Medulla oblongata (tissue), 1 donor: ENCODE measurements around the gene CCDC63.
"Not testable (repeated sequence)": the region's sequence is repeated elsewhere in the genome, so short reads cannot be mapped to it uniquely, and the experiment has no call there.

Experiments used
- DNase-seq: peaks from one replicate; pipeline ENCODE4 v3.0.0-alpha.2; 2015; ENCODE audit errors: extremely low spot score

The CCDC63 gene

GRCh38 chr12:110923192-110923591, 76.4 kb downstream of the CCDC63 start:
- no peak for DNase-seq

GRCh38 chr12:110923692-110924334, 77.0 kb downstream of the CCDC63 start:
- DNase-seq: no peak

GRCh38 chr12:110927546-110927945, 80.8 kb downstream of the CCDC63 start:
- DNase-seq: no peak

GRCh38 chr12:110928700-110929099, 81.9 kb downstream of the CCDC63 start:
- DNase-seq: no peak

GRCh38 chr12:110929818-110930217, 83.0 kb downstream of the CCDC63 start:
- no peak for DNase-seq

GRCh38 chr12:110930348-110931314, 83.8 kb downstream of the CCDC63 start:
- DNase-seq: no peak

GRCh38 chr12:110931315-110931728, 84.5 kb downstream of the CCDC63 start:
- no peak for DNase-seq

- no peak for DNase-seq
Measured at GRCh38 chr12:110932046-110932445, 85.3 kb downstream of the CCDC63 start.

GRCh38 chr12:110933326-110933974, 86.7 kb downstream of the CCDC63 start:
- no peak for DNase-seq

GRCh38 chr12:110934093-110934852, 87.5 kb downstream of the CCDC63 start:
- DNase-seq: no peak

GRCh38 chr12:110935588-110935987, 88.8 kb downstream of the CCDC63 start:
- DNase-seq: no peak

GRCh38 chr12:110936367-110937103, 89.7 kb downstream of the CCDC63 start:
- no peak for DNase-seq

GRCh38 chr12:110937104-110937641, 90.4 kb downstream of the CCDC63 start:
- peak; percentile 45 for DNase-seq

GRCh38 chr12:110940296-110940695, 93.5 kb downstream of the CCDC63 start:
- DNase-seq: no peak

GRCh38 chr12:110940933-110941332, 94.1 kb downstream of the CCDC63 start:
- no peak for DNase-seq

- no peak for DNase-seq
Measured at GRCh38 chr12:110941391-110941790, 94.6 kb downstream of the CCDC63 start.

- no peak for DNase-seq
Measured at GRCh38 chr12:110943373-110943772, 96.6 kb downstream of the CCDC63 start.

- no peak for DNase-seq
Measured at GRCh38 chr12:110948041-110948440, 101.3 kb downstream of the CCDC63 start.

- DNase-seq: not testable (repeated sequence)
Measured at GRCh38 chr12:110950466-110950865, 103.7 kb downstream of the CCDC63 start.

- not testable (repeated sequence) for DNase-seq
Measured at GRCh38 chr12:110950867-110951266, 104.1 kb downstream of the CCDC63 start.
